ENCODE measurements around the gene FBXW12. TPM values are rescaled to one million over a fixed set of nuclear protein-coding genes. Genes with fewer than 3 reads are reported as not detected.

The FBXW12 gene
- total RNA-seq, 1 experiment from 2014 or later, result not detected

GRCh38 chr3:48353987-48354386 lies 18.0 kb upstream of the FBXW12 start:
- Histone ChIP-seq H3K9me2 (ENCODE audit: insufficient read depth) (no peaks in the 10 kb centered on the region), H3K9ac (ENCODE audit: low read length) (no peak overlapping the region), H3K9me3 (ENCODE audit: control insufficient read depth in 1 of 2, insufficient read depth in 1 of 2, low read depth in 1 of 2, low read length in 2 of 2) (no peaks in the 10 kb centered on the region), H3K4me3 (replicated peaks in 1 of 2; ENCODE audit: low read depth in 1 of 2, low read length in 2 of 2) (no peak overlapping the region), H2AFZ (ENCODE audit: low read depth, low read length, poor library complexity, severe bottlenecking) (no peak overlapping the region), H3K79me2 (ENCODE audit: insufficient read depth, low read length) (no peaks in the 10 kb centered on the region), H3K4me2 (ENCODE audit: low read length) (no peak overlapping the region), H3K27ac (ENCODE audit: low read depth, low read length) (no peak overlapping the region), H4K20me1 (ENCODE audit: insufficient read depth) (no peaks in the 10 kb centered on the region), H3K36me3 (ENCODE audit: control insufficient read depth in 1 of 2, insufficient read depth in 2 of 2, low read length in 2 of 2) (no peaks in the 10 kb centered on the region), H3K4me1 (ENCODE audit: control insufficient read depth in 1 of 2, insufficient read depth in 2 of 2, low read length in 2 of 2) (no peaks in the 10 kb centered on the region), H3K27me3 (ENCODE audit: insufficient read depth, low read length) (no peaks in the 10 kb centered on the region)
- POLR2A ChIA-PET, result no interaction called here
- no peak for DNase-seq (ENCODE audit: low read depth, low spot score)
- ATAC-seq, result no peak
- intact Hi-C loops (cut with micrococcal nuclease), result no loop called here
- no peak for TF ChIP-seq SIN3A (IDR thresholded peaks at IDR 0.05; ENCODE audit: low read depth)
- no peak for TF ChIP-seq CBX3 (IDR thresholded peaks at IDR 0.05; ENCODE audit: low read depth)
- TF ChIP-seq ELF1 (IDR thresholded peaks at IDR 0.05; ENCODE audit: borderline replicate concordance, low read depth), result no peak
- TF ChIP-seq CEBPB (IDR thresholded peaks at IDR 0.05; ENCODE audit: low read depth), result no peak
- TF ChIP-seq, protein P1, sequence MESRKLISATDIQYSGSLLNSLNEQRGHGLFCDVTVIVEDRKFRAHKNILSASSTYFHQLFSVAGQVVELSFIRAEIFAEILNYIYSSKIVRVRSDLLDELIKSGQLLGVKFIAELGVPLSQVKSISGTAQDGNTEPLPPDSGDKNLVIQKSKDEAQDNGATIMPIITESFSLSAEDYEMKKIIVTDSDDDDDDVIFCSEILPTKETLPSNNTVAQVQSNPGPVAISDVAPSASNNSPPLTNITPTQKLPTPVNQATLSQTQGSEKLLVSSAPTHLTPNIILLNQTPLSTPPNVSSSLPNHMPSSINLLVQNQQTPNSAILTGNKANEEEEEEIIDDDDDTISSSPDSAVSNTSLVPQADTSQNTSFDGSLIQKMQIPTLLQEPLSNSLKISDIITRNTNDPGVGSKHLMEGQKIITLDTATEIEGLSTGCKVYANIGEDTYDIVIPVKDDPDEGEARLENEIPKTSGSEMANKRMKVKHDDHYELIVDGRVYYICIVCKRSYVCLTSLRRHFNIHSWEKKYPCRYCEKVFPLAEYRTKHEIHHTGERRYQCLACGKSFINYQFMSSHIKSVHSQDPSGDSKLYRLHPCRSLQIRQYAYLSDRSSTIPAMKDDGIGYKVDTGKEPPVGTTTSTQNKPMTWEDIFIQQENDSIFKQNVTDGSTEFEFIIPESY (IDR thresholded peaks at IDR 0.05; ENCODE audit: extremely low read depth, insufficient replicate concordance, low read length), result no peak
- no peak for TF ChIP-seq POLR2AphosphoS5 (IDR thresholded peaks at IDR 0.05; ENCODE audit: low read depth, low read length)
- no peak for TF ChIP-seq SRF (IDR thresholded peaks at IDR 0.05; ENCODE audit: low read depth)
- TF ChIP-seq EZH2 (IDR thresholded peaks at IDR 0.05), result no peak
- TF ChIP-seq EGR1 (IDR thresholded peaks at IDR 0.05; ENCODE audit: low read depth), result no peak
- no peak for TF ChIP-seq TCF7L2 (IDR thresholded peaks at IDR 0.05; ENCODE audit: borderline replicate concordance, extremely low read depth, insufficient read depth, insufficient read length)
- no peak for TF ChIP-seq ATF3 (IDR thresholded peaks at IDR 0.05)
- TF ChIP-seq ZNF274 (IDR thresholded peaks at IDR 0.05; ENCODE audit: low read depth, low read length), result no peak
- TF ChIP-seq, protein P2, sequence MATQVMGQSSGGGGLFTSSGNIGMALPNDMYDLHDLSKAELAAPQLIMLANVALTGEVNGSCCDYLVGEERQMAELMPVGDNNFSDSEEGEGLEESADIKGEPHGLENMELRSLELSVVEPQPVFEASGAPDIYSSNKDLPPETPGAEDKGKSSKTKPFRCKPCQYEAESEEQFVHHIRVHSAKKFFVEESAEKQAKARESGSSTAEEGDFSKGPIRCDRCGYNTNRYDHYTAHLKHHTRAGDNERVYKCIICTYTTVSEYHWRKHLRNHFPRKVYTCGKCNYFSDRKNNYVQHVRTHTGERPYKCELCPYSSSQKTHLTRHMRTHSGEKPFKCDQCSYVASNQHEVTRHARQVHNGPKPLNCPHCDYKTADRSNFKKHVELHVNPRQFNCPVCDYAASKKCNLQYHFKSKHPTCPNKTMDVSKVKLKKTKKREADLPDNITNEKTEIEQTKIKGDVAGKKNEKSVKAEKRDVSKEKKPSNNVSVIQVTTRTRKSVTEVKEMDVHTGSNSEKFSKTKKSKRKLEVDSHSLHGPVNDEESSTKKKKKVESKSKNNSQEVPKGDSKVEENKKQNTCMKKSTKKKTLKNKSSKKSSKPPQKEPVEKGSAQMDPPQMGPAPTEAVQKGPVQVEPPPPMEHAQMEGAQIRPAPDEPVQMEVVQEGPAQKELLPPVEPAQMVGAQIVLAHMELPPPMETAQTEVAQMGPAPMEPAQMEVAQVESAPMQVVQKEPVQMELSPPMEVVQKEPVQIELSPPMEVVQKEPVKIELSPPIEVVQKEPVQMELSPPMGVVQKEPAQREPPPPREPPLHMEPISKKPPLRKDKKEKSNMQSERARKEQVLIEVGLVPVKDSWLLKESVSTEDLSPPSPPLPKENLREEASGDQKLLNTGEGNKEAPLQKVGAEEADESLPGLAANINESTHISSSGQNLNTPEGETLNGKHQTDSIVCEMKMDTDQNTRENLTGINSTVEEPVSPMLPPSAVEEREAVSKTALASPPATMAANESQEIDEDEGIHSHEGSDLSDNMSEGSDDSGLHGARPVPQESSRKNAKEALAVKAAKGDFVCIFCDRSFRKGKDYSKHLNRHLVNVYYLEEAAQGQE (IDR thresholded peaks at IDR 0.05; ENCODE audit: low read depth), result no peak
- TF ChIP-seq FOSL1 (IDR thresholded peaks at IDR 0.05; ENCODE audit: low read depth), result no peak
- TF ChIP-seq EZH2phosphoT487 (IDR thresholded peaks at IDR 0.05; ENCODE audit: borderline replicate concordance), result no peak
- TF ChIP-seq, protein P3, sequence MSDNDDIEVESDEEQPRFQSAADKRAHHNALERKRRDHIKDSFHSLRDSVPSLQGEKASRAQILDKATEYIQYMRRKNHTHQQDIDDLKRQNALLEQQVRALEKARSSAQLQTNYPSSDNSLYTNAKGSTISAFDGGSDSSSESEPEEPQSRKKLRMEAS (IDR thresholded peaks at IDR 0.05), result no peak
- no peak for TF ChIP-seq ZFX (IDR thresholded peaks at IDR 0.05)
- TF ChIP-seq RAD21 (IDR thresholded peaks at IDR 0.05; ENCODE audit: low read depth), result no peak
- TF ChIP-seq JUND (IDR thresholded peaks at IDR 0.05), result no peak
- TF ChIP-seq, protein P4, sequence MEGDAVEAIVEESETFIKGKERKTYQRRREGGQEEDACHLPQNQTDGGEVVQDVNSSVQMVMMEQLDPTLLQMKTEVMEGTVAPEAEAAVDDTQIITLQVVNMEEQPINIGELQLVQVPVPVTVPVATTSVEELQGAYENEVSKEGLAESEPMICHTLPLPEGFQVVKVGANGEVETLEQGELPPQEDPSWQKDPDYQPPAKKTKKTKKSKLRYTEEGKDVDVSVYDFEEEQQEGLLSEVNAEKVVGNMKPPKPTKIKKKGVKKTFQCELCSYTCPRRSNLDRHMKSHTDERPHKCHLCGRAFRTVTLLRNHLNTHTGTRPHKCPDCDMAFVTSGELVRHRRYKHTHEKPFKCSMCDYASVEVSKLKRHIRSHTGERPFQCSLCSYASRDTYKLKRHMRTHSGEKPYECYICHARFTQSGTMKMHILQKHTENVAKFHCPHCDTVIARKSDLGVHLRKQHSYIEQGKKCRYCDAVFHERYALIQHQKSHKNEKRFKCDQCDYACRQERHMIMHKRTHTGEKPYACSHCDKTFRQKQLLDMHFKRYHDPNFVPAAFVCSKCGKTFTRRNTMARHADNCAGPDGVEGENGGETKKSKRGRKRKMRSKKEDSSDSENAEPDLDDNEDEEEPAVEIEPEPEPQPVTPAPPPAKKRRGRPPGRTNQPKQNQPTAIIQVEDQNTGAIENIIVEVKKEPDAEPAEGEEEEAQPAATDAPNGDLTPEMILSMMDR (IDR thresholded peaks at IDR 0.05 in 2 of 3, conservative IDR thresholded peaks at IDR 0.05 in 1 of 3; ENCODE audit: borderline replicate concordance in 1 of 3, insufficient read depth in 1 of 3, low read depth in 2 of 3, low read length in 2 of 3), result no peak
- BruUV-seq (replicated peaks), result no TSS peak
- RAD21 ChIA-PET (ENCODE audit: low non-redundant PET in 1 of 2, low total read pairs in 2 of 2, uncharacterized antibody in 2 of 2, unreplicated experiment in 2 of 2), result no interaction called here
- CTCF ChIA-PET, result no interaction called here

Measured in HCT116 (cell line).